OCI-LY1 (cell line): ENCODE results near the gene ORMDL3.

Source experiments
- H2AFZ ChIP-seq: fragments of 200-600 bp; sonication (generic), shearing (Covaris generic); 2 replicates; pipeline ENCODE4 v1.6.0; 2014; ENCODE audit warnings: antibody characterized with exemption, mild to moderate bottlenecking, low read length
- H3F3A ChIP-seq: fragments of 200-600 bp; sonication (generic), shearing (Covaris generic); 2 replicates; pipeline ENCODE4 v1.6.0; 2014; ENCODE audit warnings: mild to moderate bottlenecking, antibody characterized with exemption, low read length, moderate library complexity; ENCODE audit not compliant: insufficient read depth
- H3K27ac ChIP-seq: fragments of 200-600 bp; sonication (generic); 2 replicates; pipeline ENCODE4 v1.5.1; 2014; ENCODE audit warnings: low read length, mixed run types, mild to moderate bottlenecking, low read depth; ENCODE audit not compliant: poor library complexity, severe bottlenecking
- H3K27me3 ChIP-seq: fragments of 200-600 bp; sonication (generic); 2 replicates; pipeline ENCODE4 v1.6.0; 2014; ENCODE audit warnings: antibody characterized with exemption, mild to moderate bottlenecking, low read length, moderate library complexity; ENCODE audit not compliant: insufficient read depth
- H3K36me3 ChIP-seq: fragments of 200-600 bp; sonication (generic); 2 replicates; pipeline ENCODE4 v1.6.1; 2014; ENCODE audit warnings: mild to moderate bottlenecking, antibody characterized with exemption, low read length, moderate library complexity, mixed read lengths; ENCODE audit not compliant: insufficient read depth
- H3K4me1 ChIP-seq: fragments of 200-600 bp; sonication (generic); 2 replicates; pipeline ENCODE4 v1.5.1; 2014; ENCODE audit warnings: mild to moderate bottlenecking, low read length, moderate library complexity; ENCODE audit not compliant: insufficient read depth, severe bottlenecking
- H3K4me2 ChIP-seq: fragments of 200-600 bp; sonication (generic), shearing (Covaris generic); 2 replicates; pipeline ENCODE4 v1.6.1; 2014; ENCODE audit warnings: low read length
- H3K4me3 ChIP-seq: fragments of 200-600 bp; sonication (generic); 2 replicates; pipeline ENCODE4 v1.5.1; 2014; ENCODE audit warnings: low read length, low read depth, mild to moderate bottlenecking, mixed read lengths; ENCODE audit not compliant: poor library complexity, severe bottlenecking
- H3K79me2 ChIP-seq: fragments of 200-600 bp; shearing (Covaris generic); 2 replicates; pipeline ENCODE4 v1.6.1; 2016; ENCODE audit warnings: mixed run types, low read length, mixed read lengths; ENCODE audit not compliant: insufficient read depth
- H3K9ac ChIP-seq: fragments of 200-600 bp; sonication (generic), shearing (Covaris generic); 2 replicates; pipeline ENCODE4 v1.6.1; 2014; ENCODE audit warnings: mild to moderate bottlenecking, low read length, mixed read lengths
- H3K9me2 ChIP-seq: fragments of 200-600 bp; sonication (generic), shearing (Covaris generic); 2 replicates; pipeline ENCODE4 v1.6.1; 2014; ENCODE audit warnings: low read depth, mild to moderate bottlenecking, low read length, mixed read lengths
- H3K9me3 ChIP-seq: fragments of 200-600 bp; shearing (Covaris generic); 2 replicates; pipeline ENCODE4 v1.6.1; 2014; ENCODE audit warnings: low read length, mixed read lengths
- H4K20me1 ChIP-seq: fragments of 200-600 bp; sonication (generic), shearing (Covaris generic); 2 replicates; pipeline ENCODE4 v1.6.0; 2016; ENCODE audit warnings: mild to moderate bottlenecking, low read length; ENCODE audit not compliant: insufficient read depth
- CTCF ChIP-seq: fragments of 200-600 bp; sonication (generic), shearing (Covaris generic); IDR thresholded peaks from 2 replicates; pipeline ENCODE4 v1.5.1; 2017; ENCODE audit warnings: mild to moderate bottlenecking, antibody characterized with exemption, low read length, moderate library complexity, mixed read lengths
- EZH2 ChIP-seq: fragments of 200-600 bp; sonication (generic), shearing (Covaris generic); IDR thresholded peaks from 2 replicates; pipeline ENCODE4 v1.8.0; 2017; ENCODE audit warnings: borderline replicate concordance, mixed run types, mild to moderate bottlenecking, antibody characterized with exemption, low read length, moderate library complexity, mixed read lengths

Gene ORMDL3

DNA sequence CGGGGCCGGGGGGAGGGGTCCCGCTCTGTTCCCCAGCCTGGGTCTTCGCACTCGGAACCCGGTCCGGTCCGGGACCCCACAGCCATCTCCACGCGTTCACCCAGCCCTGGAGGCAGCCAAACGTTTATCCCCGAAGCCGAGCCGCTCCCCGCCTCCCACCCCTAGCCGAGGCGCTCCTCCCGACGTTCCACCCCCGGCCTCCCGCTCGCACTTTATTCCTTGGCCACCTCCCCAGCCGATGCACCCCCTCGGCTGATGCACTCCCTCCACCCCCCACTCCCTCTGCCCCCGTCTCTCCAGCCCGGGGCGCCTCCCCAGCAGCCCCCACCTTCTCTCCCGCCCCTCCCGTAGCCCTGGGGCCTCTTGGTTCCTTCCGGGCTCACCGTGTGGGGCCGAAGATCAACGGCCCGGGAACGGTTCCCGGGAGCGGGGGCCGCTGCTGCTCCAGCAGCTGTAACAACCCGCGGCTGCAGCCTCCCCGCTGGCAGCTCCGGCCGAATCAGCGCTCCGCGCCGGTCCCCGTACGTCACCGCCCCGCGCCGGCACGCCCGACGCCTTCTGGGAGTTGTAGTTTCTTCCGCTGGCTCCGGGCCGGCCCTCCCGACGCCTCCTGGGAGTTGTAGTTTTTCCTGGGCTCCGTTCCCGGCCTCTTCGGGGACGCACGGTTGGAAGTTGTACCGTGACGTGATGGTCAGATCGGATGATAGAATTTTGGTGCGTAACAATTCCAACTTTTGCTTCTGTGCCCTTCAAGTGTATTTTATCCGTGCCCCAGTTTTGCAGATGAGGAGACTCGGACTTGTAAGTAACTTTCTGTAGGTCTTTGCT, at the start of gene ORMDL3, which contains the start of gene LRRC3C:
Gene ORMDL3 (minus strand): TSS at position 501 of the 828 bp plus-strand sequence. CDS start 3,398 bp downstream, outside the sequence.
Gene LRRC3C (plus strand): TSS at position 632 of the 828 bp plus-strand sequence. CDS start 13,792 bp downstream, outside the sequence.
- Histone ChIP-seq H3K36me3 (peaks cover 21% of the 10 kb centered on the region), H3K4me1 (peaks cover 45% of the 10 kb centered on the region), H3K9me2 (no peaks in the 10 kb centered on the region), H4K20me1 (no peaks in the 10 kb centered on the region), H3K9ac (peak within 1 kb of the TSS; percentile 76), H3K4me2 (peak within 1 kb of the TSS; percentile 88), H3K9me3 (no peaks in the 10 kb centered on the region), H3K4me3 (peak within 1 kb of the TSS; percentile 78), H3K79me2 (peaks cover 24% of the 10 kb centered on the region), H3K27me3 (no peaks in the 10 kb centered on the region), H2AFZ (peak within 1 kb of the TSS; percentile 72), H3K27ac (peak within 1 kb of the TSS; percentile 83), H3F3A (no peaks in the 10 kb centered on the region)
- TF ChIP-seq CTCF (no peak), EZH2 (no peak)

DNA sequence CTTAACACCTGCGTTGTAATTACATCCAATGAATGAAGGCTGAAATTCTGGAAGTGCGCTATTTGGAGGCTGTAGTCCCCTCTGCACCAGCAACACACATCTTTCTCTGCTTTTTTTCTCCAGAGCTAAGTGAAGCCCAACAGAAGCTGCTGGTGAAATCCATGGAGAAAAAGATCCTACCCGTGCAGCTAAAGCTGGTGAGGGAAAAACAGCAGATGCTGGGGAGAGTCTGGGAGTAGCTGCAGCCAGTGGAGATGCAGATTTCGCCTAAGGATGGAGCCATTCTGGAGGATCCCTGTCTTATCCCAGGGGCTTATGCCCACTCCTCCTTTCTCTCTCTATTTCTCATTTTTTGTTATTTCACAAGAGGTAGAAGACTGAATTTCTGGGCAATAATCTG, 48.4 kb upstream of the ORMDL3 start:
- Histone ChIP-seq H3K27ac (no peak overlapping the region), H3K36me3 (no peaks in the 10 kb centered on the region), H2AFZ (no peak overlapping the region), H4K20me1 (no peaks in the 10 kb centered on the region), H3K9me3 (no peaks in the 10 kb centered on the region), H3F3A (no peaks in the 10 kb centered on the region), H3K4me2 (no peak overlapping the region), H3K4me3 (no peak overlapping the region), H3K9ac (no peak overlapping the region), H3K79me2 (no peaks in the 10 kb centered on the region), H3K4me1 (peaks cover 9% of the 10 kb centered on the region), H3K9me2 (no peaks in the 10 kb centered on the region), H3K27me3 (0 out of 2 replicates have a peak, but pooled peaks cover 5% of the 10 kb centered on the region)
- no peak for TF ChIP-seq EZH2
- TF ChIP-seq CTCF: no peak

GRCh38 chr17:39974433-39974832, 47.0 kb upstream of the ORMDL3 start:
- Histone ChIP-seq H2AFZ (no peak overlapping the region), H3K27me3 (0 out of 2 replicates have a peak, but pooled peaks cover 5% of the 10 kb centered on the region), H3K9me3 (no peaks in the 10 kb centered on the region), H3K4me2 (no peak overlapping the region), H3K9ac (no peak overlapping the region), H3K4me1 (peaks cover 2% of the 10 kb centered on the region), H3K9me2 (no peaks in the 10 kb centered on the region), H3K27ac (no peak overlapping the region), H4K20me1 (no peaks in the 10 kb centered on the region), H3F3A (no peaks in the 10 kb centered on the region), H3K4me3 (no peak overlapping the region), H3K36me3 (no peaks in the 10 kb centered on the region), H3K79me2 (no peaks in the 10 kb centered on the region)
- TF ChIP-seq CTCF: no peak
- TF ChIP-seq EZH2: no peak
